ENCODE results near the gene TRAPPC2L.

DNA sequence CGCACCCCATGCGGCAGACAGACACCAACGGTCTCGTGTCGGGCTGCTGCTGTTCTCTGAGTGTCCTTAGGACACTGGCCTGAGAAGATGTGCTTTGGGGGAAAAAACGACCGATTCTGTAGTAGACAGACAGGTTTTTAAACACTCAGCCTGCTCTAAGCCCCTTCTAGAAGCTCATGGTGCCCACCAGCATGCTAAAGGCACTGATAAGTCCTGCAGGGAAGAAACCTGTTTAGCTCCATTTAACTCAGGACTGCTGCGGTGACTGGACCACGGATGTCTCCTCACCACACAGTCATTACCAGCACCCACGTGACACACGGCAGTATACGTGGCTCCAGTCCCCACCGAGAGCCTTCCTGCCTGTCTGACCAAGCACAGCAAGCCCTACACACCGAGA lies 26.1 kb upstream of the TRAPPC2L start:
- TF ChIP-seq, protein P1, sequence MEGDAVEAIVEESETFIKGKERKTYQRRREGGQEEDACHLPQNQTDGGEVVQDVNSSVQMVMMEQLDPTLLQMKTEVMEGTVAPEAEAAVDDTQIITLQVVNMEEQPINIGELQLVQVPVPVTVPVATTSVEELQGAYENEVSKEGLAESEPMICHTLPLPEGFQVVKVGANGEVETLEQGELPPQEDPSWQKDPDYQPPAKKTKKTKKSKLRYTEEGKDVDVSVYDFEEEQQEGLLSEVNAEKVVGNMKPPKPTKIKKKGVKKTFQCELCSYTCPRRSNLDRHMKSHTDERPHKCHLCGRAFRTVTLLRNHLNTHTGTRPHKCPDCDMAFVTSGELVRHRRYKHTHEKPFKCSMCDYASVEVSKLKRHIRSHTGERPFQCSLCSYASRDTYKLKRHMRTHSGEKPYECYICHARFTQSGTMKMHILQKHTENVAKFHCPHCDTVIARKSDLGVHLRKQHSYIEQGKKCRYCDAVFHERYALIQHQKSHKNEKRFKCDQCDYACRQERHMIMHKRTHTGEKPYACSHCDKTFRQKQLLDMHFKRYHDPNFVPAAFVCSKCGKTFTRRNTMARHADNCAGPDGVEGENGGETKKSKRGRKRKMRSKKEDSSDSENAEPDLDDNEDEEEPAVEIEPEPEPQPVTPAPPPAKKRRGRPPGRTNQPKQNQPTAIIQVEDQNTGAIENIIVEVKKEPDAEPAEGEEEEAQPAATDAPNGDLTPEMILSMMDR (conservative IDR thresholded peaks at IDR 0.05; ENCODE audit: low read length): no peak
- TF ChIP-seq EZH2phosphoT487 (IDR thresholded peaks at IDR 0.05; ENCODE audit: borderline replicate concordance, low read depth, low read length): no peak
